ENCODE measurements around the gene FCER1A.

The FCER1A gene

GRCh38 chr1:159302095-159302494 is at the start of gene FCER1A:
Gene FCER1A, plus strand, starts transcription at chr1:159302336. Its CDS starts 29 bp downstream, at chr1:159302365.
- no peak within 1 kb of the TSS for H3K4me3 ChIP-seq (ENCODE audit: low read depth, low read length)
- in situ Hi-C loops (cut with HindIII; ENCODE audit: low sequenced_read_pairs): no loop called here
- no peak for DNase-seq (ENCODE audit: low read depth, low spot score)
- TF ChIP-seq, protein P1, sequence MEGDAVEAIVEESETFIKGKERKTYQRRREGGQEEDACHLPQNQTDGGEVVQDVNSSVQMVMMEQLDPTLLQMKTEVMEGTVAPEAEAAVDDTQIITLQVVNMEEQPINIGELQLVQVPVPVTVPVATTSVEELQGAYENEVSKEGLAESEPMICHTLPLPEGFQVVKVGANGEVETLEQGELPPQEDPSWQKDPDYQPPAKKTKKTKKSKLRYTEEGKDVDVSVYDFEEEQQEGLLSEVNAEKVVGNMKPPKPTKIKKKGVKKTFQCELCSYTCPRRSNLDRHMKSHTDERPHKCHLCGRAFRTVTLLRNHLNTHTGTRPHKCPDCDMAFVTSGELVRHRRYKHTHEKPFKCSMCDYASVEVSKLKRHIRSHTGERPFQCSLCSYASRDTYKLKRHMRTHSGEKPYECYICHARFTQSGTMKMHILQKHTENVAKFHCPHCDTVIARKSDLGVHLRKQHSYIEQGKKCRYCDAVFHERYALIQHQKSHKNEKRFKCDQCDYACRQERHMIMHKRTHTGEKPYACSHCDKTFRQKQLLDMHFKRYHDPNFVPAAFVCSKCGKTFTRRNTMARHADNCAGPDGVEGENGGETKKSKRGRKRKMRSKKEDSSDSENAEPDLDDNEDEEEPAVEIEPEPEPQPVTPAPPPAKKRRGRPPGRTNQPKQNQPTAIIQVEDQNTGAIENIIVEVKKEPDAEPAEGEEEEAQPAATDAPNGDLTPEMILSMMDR (IDR thresholded peaks at IDR 0.05; ENCODE audit: low read depth, low read length): no peak

DNA sequence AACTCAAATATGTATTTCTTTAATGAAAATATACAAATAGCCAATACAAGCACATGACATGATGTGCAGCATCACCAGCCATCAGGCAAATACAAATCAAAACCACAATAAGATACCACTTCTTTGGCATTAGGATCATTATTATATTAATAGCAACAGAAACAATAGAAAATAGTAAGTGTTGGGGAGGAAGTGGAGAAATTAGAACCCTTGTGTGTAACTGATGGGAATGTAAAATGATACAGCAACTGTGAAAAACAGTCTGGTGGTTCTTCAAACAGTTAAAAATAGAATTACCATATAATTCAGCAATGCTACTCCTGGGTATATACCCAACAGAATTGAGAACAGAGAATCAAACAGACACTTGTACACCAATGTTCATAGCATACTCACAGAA is 40.8 kb upstream of the FCER1A start:
- H3K4me3 ChIP-seq (ENCODE audit: low read depth, low read length): no peak overlapping the region
- in situ Hi-C loops (cut with HindIII; ENCODE audit: low sequenced_read_pairs): no loop called here
- no peak for DNase-seq (ENCODE audit: low read depth, low spot score)
- TF ChIP-seq, protein P1 (IDR thresholded peaks at IDR 0.05; ENCODE audit: low read depth, low read length): no peak

- in situ Hi-C loops (cut with HindIII; ENCODE audit: low sequenced_read_pairs): no loop called here
- no peak overlapping the region for H3K4me3 ChIP-seq (ENCODE audit: low read depth, low read length)
- DNase-seq (ENCODE audit: low read depth, low spot score): no peak
- TF ChIP-seq, protein P1 (IDR thresholded peaks at IDR 0.05; ENCODE audit: low read depth, low read length): no peak
These were observed 40.2 kb upstream of the FCER1A start for GRCh38 chr1:159261721-159262494.

DNA sequence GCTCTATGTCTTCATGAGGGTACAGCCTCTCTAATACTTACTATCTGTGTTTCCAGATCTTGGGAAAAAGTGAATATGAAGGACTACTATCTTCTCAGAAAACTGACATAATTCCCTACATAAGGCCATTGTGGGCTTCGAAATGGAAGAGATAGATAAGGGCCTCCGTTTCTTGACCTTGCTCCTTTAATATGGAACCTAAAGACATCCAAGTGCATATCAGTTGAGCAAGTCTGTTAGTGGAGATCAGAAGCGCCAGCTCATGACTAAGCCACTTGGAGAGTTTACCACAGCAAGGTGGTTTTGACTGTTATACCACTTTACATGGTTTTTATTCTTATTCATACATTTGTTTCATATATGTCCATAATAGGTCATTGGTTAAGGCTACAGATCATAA is 35.3 kb upstream of the FCER1A start:
- DNase-seq (ENCODE audit: low read depth, low spot score): no peak
- TF ChIP-seq, protein P1 (IDR thresholded peaks at IDR 0.05; ENCODE audit: low read depth, low read length): no peak
- H3K4me3 ChIP-seq (ENCODE audit: low read depth, low read length): no peak overlapping the region
- in situ Hi-C loops (cut with HindIII; ENCODE audit: low sequenced_read_pairs): no loop called here

- in situ Hi-C loops (cut with HindIII; ENCODE audit: low sequenced_read_pairs): no loop called here
- no peak overlapping the region for H3K4me3 ChIP-seq (ENCODE audit: low read depth, low read length)
- no peak for DNase-seq (ENCODE audit: low read depth, low spot score)
- TF ChIP-seq, protein P1 (IDR thresholded peaks at IDR 0.05; ENCODE audit: low read depth, low read length): no peak
These were observed 27.5 kb upstream of the FCER1A start for GRCh38 chr1:159274631-159275030.

DNA sequence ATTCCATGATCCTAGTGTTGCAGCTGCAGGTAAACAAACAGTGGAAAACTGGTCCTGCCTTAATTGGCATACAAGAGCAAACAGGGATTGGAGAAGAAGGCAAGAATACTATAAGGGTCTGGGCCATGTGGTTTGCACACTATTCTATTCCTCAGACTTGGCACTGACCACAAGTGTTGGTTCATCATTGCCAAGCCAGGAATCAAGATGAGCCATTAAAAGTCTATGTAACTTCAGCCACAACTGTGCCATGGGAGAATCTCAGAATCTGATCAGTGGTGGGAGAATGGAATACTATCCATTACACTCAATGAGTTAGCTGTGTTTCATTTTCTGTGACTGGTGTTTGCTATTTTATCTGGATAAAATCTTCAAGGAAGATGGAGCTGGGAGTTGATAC is 26.2 kb upstream of the FCER1A start:
- TF ChIP-seq, protein P1 (IDR thresholded peaks at IDR 0.05; ENCODE audit: low read depth, low read length): no peak
- no peak overlapping the region for H3K4me3 ChIP-seq (ENCODE audit: low read depth, low read length)
- no peak for DNase-seq (ENCODE audit: low read depth, low spot score)
- in situ Hi-C loops (cut with HindIII; ENCODE audit: low sequenced_read_pairs): no loop called here

Measured in astrocyte of the spinal cord (primary cell).